ENCODE data around the gene CYP51A1.

The CYP51A1 gene

GRCh38 chr7:92137557-92137956 lies 3.3 kb upstream of the CYP51A1 start:
- TF ChIP-seq CTCF (IDR thresholded peaks at IDR 0.05; ENCODE audit: low read length, missing control alignments), result no peak
- no peak overlapping the region for H3K4me3 ChIP-seq (replicated peaks; ENCODE audit: low read depth, low read length)
- DNase-seq (ENCODE audit: low read depth), result no peak

- peak overlapping the region; percentile 84 for H3K4me3 ChIP-seq (replicated peaks; ENCODE audit: low read depth, low read length)
- TF ChIP-seq CTCF (IDR thresholded peaks at IDR 0.05; ENCODE audit: low read length, missing control alignments), result no peak
- DNase-seq (ENCODE audit: low read depth), result peak; percentile 43
These were observed 994 bp upstream of the CYP51A1 start for GRCh38 chr7:92135052-92135889.

- peak overlapping the region; percentile 84 for H3K4me3 ChIP-seq (replicated peaks; ENCODE audit: low read depth, low read length)
- peak; percentile 67 for DNase-seq (ENCODE audit: low read depth)
- TF ChIP-seq CTCF (IDR thresholded peaks at IDR 0.05; ENCODE audit: low read length, missing control alignments), result peak; percentile 85
These were observed 473 bp downstream of the CYP51A1 start for GRCh38 chr7:92133737-92134270.

GRCh38 chr7:92133133-92133736 lies 1.0 kb downstream of the CYP51A1 start:
- peak overlapping the region; percentile 84 for H3K4me3 ChIP-seq (replicated peaks; ENCODE audit: low read depth, low read length)
- DNase-seq (ENCODE audit: low read depth), result no peak
- TF ChIP-seq CTCF (IDR thresholded peaks at IDR 0.05; ENCODE audit: low read length, missing control alignments), result no peak

- no peak for DNase-seq (ENCODE audit: low read depth)
- H3K4me3 ChIP-seq (replicated peaks; ENCODE audit: low read depth, low read length), result peak overlapping the region; percentile 84
- TF ChIP-seq CTCF (IDR thresholded peaks at IDR 0.05; ENCODE audit: low read length, missing control alignments), result no peak
These were observed 2.4 kb downstream of the CYP51A1 start for GRCh38 chr7:92131764-92132330.

- TF ChIP-seq CTCF (IDR thresholded peaks at IDR 0.05; ENCODE audit: low read length, missing control alignments), result no peak
- no peak for DNase-seq (ENCODE audit: low read depth)
- H3K4me3 ChIP-seq (replicated peaks; ENCODE audit: low read depth, low read length), result no peak overlapping the region
These were observed 3.2 kb downstream of the CYP51A1 start for GRCh38 chr7:92131093-92131492.
